ENCODE results near the gene SH3YL1. TPM values are rescaled to one million over a fixed set of nuclear protein-coding genes. Genes with fewer than 3 reads are reported as not detected.
A peak's percentile ranks its signal among the peaks of the same experiment; 100 is the strongest.

The SH3YL1 gene
- total and polyA plus RNA-seq, 10 donors = 30.6 to 72.8 (median 37.0) TPM

- no peak overlapping the region for H3K27ac ChIP-seq
- peaks cover 0 to 100% (median 72%) of the 10 kb centered on the region in 6 donors for H3K36me3 ChIP-seq
- no peak for TF ChIP-seq POLR2A (IDR thresholded peaks at IDR 0.05)
- no peak for TF ChIP-seq POLR2AphosphoS5 (IDR thresholded peaks at IDR 0.05)
- TF ChIP-seq CTCF (IDR thresholded peaks at IDR 0.05 in 8 of 11, conservative IDR thresholded peaks at IDR 0.05 in 3 of 11) = no peak
- WGBS, 5 donors = 92 to 96% (median 95%) methylated on average over 4 of the region's 4 CpGs
- no peak for DNase-seq
- peaks cover 0 to 22% (median 11%) of the 10 kb centered on the region in 6 donors for H3K4me1 ChIP-seq
- H3K4me3 ChIP-seq = no peak overlapping the region
- H3K9me3 ChIP-seq = no peaks in the 10 kb centered on the region
- intact Hi-C loops (cut with DNase I; ENCODE audit: low total_unique reads) = no loop called here
- H3K27me3 ChIP-seq (replicated peaks in 1 of 7) = no peaks in the 10 kb centered on the region
Measured at GRCh38 chr2:278927-279320, 15.1 kb upstream of the SH3YL1 start.

GRCh38 chr2:278312-278926 lies 14.6 kb upstream of the SH3YL1 start:
- no peak overlapping the region for H3K27ac ChIP-seq

GRCh38 chr2:275466-275865 lies 11.6 kb upstream of the SH3YL1 start:
- Histone ChIP-seq H3K9me3 (no peaks in the 10 kb centered on the region), H3K4me3 (no peak overlapping the region), H3K27ac (no peak overlapping the region), H3K27me3 (replicated peaks in 1 of 7) (no peaks in the 10 kb centered on the region), H3K4me1 (peaks cover 0 to 48% (median 16%) of the 10 kb centered on the region in 6 donors), H3K36me3 (peaks cover 0 to 100% (median 71%) of the 10 kb centered on the region in 6 donors)
- TF ChIP-seq CTCF (IDR thresholded peaks at IDR 0.05 in 8 of 11, conservative IDR thresholded peaks at IDR 0.05 in 3 of 11) (no peak), POLR2AphosphoS5 (IDR thresholded peaks at IDR 0.05) (no peak), POLR2A (IDR thresholded peaks at IDR 0.05) (no peak)
- WGBS, 5 donors = 66 to 76% (median 73%) methylated on average over 6 of the region's 6 CpGs
- intact Hi-C loops (cut with DNase I; ENCODE audit: low total_unique reads) = no loop called here
- DNase-seq = no peak

More at GRCh38 chr2:278312-278926, 14.6 kb upstream of the SH3YL1 start:
- TF ChIP-seq POLR2A (IDR thresholded peaks at IDR 0.05) = no peak
- peak in 1 of 3 donors; percentile 9 for TF ChIP-seq POLR2AphosphoS5 (IDR thresholded peaks at IDR 0.05)
- Histone ChIP-seq H3K36me3 (peaks cover 0 to 100% (median 73%) of the 10 kb centered on the region in 6 donors), H3K4me3 (no peak overlapping the region), H3K27me3 (replicated peaks in 1 of 7) (no peaks in the 10 kb centered on the region), H3K4me1 (peaks cover 0 to 27% (median 11%) of the 10 kb centered on the region in 6 donors), H3K9me3 (no peaks in the 10 kb centered on the region)
- no peak for DNase-seq
- intact Hi-C loops (cut with DNase I; ENCODE audit: low total_unique reads) = no loop called here
- 76 to 86% (median 80%) methylated on average over 2 of the region's 2 CpGs for WGBS, 5 donors

DNA sequence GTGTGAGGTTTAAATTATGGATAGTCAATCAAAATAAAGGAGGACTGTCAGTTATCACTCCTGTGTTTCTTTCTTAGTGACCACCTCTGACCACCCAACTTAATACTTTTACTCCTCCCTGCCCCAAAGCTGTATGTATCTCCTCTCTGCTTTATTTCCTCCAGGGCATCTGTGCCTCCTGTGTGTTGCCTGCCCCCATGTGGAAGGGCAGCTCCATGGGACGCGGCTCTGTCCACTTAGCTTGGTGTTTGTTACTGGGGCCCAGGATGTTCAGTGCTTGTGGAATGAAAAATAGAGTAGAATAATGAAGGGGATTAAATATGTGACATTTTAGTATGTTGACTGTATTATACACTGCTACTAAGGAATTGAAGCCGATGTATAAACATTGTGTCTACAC lies 10.7 kb upstream of the SH3YL1 start:
- Histone ChIP-seq H3K27ac (no peak overlapping the region), H3K27me3 (replicated peaks in 1 of 7) (no peaks in the 10 kb centered on the region), H3K9me3 (no peaks in the 10 kb centered on the region), H3K4me1 (peaks cover 0 to 57% (median 23%) of the 10 kb centered on the region in 6 donors), H3K36me3 (peaks cover 0 to 98% (median 61%) of the 10 kb centered on the region in 6 donors), H3K4me3 (no peak overlapping the region)
- DNase-seq = no peak
- 94 to 98% (median 97%) methylated on average over 3 of the region's 3 CpGs for WGBS, 5 donors
- intact Hi-C loops (cut with DNase I; ENCODE audit: low total_unique reads) = no loop called here
- TF ChIP-seq POLR2A (IDR thresholded peaks at IDR 0.05) = no peak
- TF ChIP-seq POLR2AphosphoS5 (IDR thresholded peaks at IDR 0.05) = no peak
- no peak for TF ChIP-seq CTCF (IDR thresholded peaks at IDR 0.05 in 8 of 11, conservative IDR thresholded peaks at IDR 0.05 in 3 of 11)
